Measurements from ENCODE around the gene HIGD1A. TPM values are rescaled to one million over a fixed set of nuclear protein-coding genes. Genes with fewer than 3 reads are reported as not detected.

HIGD1A gene
- polyA plus RNA-seq (2013, experiment 1 of 4) = 116 TPM
- polyA plus RNA-seq (2013, experiment 2 of 4) = 125 TPM
- polyA plus RNA-seq (2013, experiment 3 of 4) = 102 TPM
- 110 TPM for polyA plus RNA-seq (2013, experiment 4 of 4)

DNA sequence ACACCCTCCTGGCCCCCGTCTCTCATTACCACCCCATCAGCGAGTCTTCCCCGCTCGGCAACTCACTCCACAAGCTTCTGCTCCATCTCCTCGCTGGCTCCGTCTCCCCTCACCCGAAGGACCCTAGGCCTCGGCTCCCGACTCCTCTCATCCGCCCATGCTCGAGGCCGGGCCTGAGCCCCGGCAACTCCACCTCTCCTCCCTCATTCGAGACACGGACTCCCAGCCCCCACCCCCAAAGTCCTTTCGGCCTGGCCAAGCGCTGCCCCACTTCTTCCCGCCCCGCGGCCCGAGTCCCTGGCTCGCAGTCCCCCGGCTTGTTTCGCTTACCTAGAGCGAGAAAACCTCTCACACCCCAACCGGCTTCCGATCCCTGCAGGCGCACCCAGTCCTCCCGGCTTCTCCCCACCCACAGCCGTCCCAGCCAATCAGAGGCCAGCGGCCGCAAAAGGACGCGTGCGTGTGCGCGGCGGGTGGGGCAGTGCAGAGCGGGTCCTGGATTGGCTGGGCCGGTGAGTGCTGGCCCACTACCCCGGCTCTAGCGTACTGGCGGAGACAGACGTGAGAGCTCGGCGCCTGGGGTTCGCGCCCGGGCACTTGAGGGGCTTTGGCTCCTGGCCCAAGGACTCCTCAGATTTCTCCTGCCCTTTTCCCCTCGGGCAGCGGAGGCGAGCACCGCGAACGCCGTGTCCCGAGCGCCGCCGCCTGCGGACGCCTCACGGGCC, at the start of gene HIGD1A:
HIGD1A (minus strand) TSS at position 385 of the 725 bp plus-strand sequence. CDS start 10,237 bp downstream, outside the sequence.
- Histone ChIP-seq H3K36me3 (ENCODE audit: control insufficient read depth, insufficient read depth, low read length) (no peaks in the 10 kb centered on the region), H3K27me3 (ENCODE audit: control insufficient read depth, insufficient read depth, low read length, poor library complexity, severe bottlenecking) (peaks cover 25% of the 10 kb centered on the region), H3K9me3 (ENCODE audit: control insufficient read depth, low read length) (no peaks in the 10 kb centered on the region), H3K4me3 (ENCODE audit: insufficient read depth, low read depth, low read length) (peak within 1 kb of the TSS; percentile 84), H3K4me1 (ENCODE audit: control insufficient read depth, insufficient read depth, low read length) (peaks cover 4% of the 10 kb centered on the region), H3K27ac (ENCODE audit: insufficient read depth, low read depth, low read length, poor library complexity, severe bottlenecking) (peak within 1 kb of the TSS; percentile 83)
- 0% methylated on average over 63 of the region's 63 CpGs for WGBS, 2 experiments

DNA sequence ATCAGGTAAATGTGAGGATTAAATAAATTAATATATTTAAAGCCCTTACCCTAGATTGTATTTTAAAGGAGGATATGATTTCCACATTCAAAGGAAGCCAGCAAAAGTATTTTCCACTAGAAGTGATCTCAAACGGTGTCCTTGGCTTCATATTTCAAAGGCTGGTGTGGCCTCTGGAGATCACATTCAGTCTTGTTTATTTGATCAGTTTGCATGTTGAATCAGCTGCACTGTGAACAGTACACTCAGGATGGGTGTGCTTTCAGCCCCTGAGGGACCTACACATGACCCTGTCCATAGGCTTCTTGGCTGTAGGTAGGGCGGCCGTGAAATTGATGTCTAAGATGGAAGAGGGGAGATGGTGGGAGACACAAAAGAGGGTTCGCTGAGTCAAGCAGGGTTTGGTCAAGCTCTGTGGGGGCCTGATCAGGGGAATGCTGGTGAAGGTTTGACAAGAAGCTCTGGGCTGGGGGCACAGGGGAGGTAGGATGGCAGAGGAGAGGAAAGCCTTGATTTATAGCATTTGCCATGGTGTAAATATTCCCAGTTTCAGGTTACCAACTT, 49.5 kb upstream of the HIGD1A start:
- Histone ChIP-seq H3K9me3 (ENCODE audit: control insufficient read depth, low read length) (no peaks in the 10 kb centered on the region), H3K27ac (ENCODE audit: insufficient read depth, low read depth, low read length, poor library complexity, severe bottlenecking) (no peak overlapping the region), H3K36me3 (ENCODE audit: control insufficient read depth, insufficient read depth, low read length) (no peaks in the 10 kb centered on the region), H3K4me3 (ENCODE audit: insufficient read depth, low read depth, low read length) (no peak overlapping the region), H3K27me3 (ENCODE audit: control insufficient read depth, insufficient read depth, low read length, poor library complexity, severe bottlenecking) (no peaks in the 10 kb centered on the region), H3K4me1 (ENCODE audit: control insufficient read depth, insufficient read depth, low read length) (peaks cover 3% of the 10 kb centered on the region)
- 87 to 89% methylated on average over 4 of the region's 4 CpGs for WGBS, 2 experiments

DNA sequence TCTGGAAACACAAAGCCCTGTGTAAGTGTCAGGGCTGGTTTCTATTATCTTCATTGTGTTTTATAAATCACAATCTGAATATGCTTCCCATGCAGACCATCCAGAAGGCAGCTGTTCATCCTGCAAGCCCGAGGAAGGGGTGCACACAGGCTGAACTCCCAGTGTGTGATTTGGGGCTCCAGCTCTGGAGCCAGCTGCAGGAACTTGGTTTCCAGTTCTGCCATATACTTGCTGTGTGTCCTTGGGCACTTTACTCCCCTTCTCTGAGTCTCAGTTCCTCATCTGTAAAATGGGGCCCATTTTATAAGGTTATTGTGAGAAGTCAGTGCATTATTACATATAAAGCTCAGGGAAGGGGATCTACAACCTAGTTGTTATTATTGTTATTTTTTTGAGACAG, 48.8 kb upstream of the HIGD1A start:
- Histone ChIP-seq H3K27ac (ENCODE audit: insufficient read depth, low read depth, low read length, poor library complexity, severe bottlenecking) (no peak overlapping the region), H3K36me3 (ENCODE audit: control insufficient read depth, insufficient read depth, low read length) (no peaks in the 10 kb centered on the region), H3K4me1 (ENCODE audit: control insufficient read depth, insufficient read depth, low read length) (peaks cover 3% of the 10 kb centered on the region), H3K4me3 (ENCODE audit: insufficient read depth, low read depth, low read length) (no peak overlapping the region), H3K27me3 (ENCODE audit: control insufficient read depth, insufficient read depth, low read length, poor library complexity, severe bottlenecking) (no peaks in the 10 kb centered on the region), H3K9me3 (ENCODE audit: control insufficient read depth, low read length) (no peaks in the 10 kb centered on the region)
- 88 to 95% methylated on average over 1 of the region's 1 CpG for WGBS, 2 experiments

DNA sequence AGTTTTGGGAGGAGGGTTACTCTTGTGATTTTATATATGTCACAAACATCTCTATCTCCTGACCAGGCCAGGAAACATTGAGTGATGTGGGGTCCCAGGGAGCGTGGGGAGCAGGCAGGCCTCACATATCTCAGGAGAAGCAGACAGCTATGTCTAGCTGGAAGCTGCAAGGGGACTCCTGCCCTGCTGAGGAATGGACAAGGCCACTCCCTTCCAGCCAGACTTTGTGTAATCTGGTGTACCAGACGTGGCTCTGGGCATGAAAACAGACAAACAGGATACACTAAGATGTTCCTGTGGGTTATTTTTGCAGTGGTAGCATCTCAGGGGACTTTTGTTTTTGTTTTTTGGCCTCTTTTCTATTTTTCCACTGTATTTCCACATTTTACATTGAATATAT, 48.2 kb upstream of the HIGD1A start:
- Histone ChIP-seq H3K9me3 (ENCODE audit: control insufficient read depth, low read length) (no peaks in the 10 kb centered on the region), H3K4me3 (ENCODE audit: insufficient read depth, low read depth, low read length) (no peak overlapping the region), H3K27me3 (ENCODE audit: control insufficient read depth, insufficient read depth, low read length, poor library complexity, severe bottlenecking) (no peaks in the 10 kb centered on the region), H3K27ac (ENCODE audit: insufficient read depth, low read depth, low read length, poor library complexity, severe bottlenecking) (no peak overlapping the region), H3K36me3 (ENCODE audit: control insufficient read depth, insufficient read depth, low read length) (no peaks in the 10 kb centered on the region), H3K4me1 (ENCODE audit: control insufficient read depth, insufficient read depth, low read length) (peaks cover 3% of the 10 kb centered on the region)
- WGBS, 2 experiments = 88% methylated on average over 2 of the region's 2 CpGs

DNA sequence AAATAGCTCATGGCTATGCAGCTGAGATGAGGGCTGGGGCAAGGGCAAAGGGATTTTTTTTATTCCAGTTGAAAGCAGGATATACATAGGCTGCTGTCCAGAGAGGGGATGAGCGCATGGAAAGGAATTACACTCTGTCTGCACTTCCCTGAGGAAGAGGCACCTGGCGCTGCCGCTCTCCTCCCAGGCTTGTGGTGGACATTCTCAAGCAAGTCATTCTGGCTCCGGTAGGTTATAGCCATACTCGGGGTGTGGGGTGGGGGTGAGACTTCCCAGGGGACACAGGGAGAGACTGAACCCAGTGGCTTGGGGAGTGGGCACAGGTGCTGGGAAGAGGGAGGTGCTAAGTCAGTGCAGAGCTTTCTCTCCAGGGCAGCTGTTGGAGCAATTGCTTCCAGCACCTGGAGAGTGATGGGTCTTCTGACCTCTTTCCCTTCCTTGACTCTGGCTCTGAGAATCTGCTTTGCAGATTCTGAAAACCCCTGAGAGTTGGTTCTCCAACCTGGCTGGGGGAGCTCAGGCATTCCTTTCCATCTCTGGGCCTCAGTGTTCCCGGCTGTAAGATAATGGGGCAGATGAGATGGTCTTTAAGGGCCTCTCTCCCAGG, 47.0 kb upstream of the HIGD1A start:
- Histone ChIP-seq H3K27me3 (ENCODE audit: control insufficient read depth, insufficient read depth, low read length, poor library complexity, severe bottlenecking) (no peaks in the 10 kb centered on the region), H3K36me3 (ENCODE audit: control insufficient read depth, insufficient read depth, low read length) (no peaks in the 10 kb centered on the region), H3K4me3 (ENCODE audit: insufficient read depth, low read depth, low read length) (no peak overlapping the region), H3K4me1 (ENCODE audit: control insufficient read depth, insufficient read depth, low read length) (peaks cover 3% of the 10 kb centered on the region), H3K9me3 (ENCODE audit: control insufficient read depth, low read length) (no peaks in the 10 kb centered on the region), H3K27ac (ENCODE audit: insufficient read depth, low read depth, low read length, poor library complexity, severe bottlenecking) (no peak overlapping the region)
- 88 to 91% methylated on average over 6 of the region's 6 CpGs for WGBS, 2 experiments

DNA sequence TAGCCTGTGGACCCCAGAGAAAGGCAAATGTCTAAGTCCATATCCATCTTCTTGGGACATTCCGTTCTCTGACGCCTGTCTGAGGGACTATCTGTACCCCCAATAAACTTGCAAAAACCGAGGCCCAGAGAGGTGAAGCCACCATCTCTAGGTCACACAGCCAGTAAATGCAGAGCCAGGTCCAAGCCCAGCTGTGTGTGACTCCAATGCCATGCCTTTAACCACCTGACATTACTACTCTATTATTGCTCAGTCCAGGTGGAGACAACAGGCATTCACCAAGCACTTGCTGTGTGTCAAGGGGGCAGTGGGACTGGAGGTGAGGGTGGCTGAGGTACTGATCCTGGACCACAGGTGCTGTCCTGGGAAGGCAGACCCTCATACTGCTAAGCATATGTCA, 46.0 kb upstream of the HIGD1A start:
- 91 to 96% methylated on average over 3 of the region's 3 CpGs for WGBS, 2 experiments
- Histone ChIP-seq H3K27ac (ENCODE audit: insufficient read depth, low read depth, low read length, poor library complexity, severe bottlenecking) (no peak overlapping the region), H3K36me3 (ENCODE audit: control insufficient read depth, insufficient read depth, low read length) (no peaks in the 10 kb centered on the region), H3K9me3 (ENCODE audit: control insufficient read depth, low read length) (no peaks in the 10 kb centered on the region), H3K27me3 (ENCODE audit: control insufficient read depth, insufficient read depth, low read length, poor library complexity, severe bottlenecking) (no peaks in the 10 kb centered on the region), H3K4me1 (ENCODE audit: control insufficient read depth, insufficient read depth, low read length) (peaks cover 3% of the 10 kb centered on the region), H3K4me3 (ENCODE audit: insufficient read depth, low read depth, low read length) (no peak overlapping the region)

DNA sequence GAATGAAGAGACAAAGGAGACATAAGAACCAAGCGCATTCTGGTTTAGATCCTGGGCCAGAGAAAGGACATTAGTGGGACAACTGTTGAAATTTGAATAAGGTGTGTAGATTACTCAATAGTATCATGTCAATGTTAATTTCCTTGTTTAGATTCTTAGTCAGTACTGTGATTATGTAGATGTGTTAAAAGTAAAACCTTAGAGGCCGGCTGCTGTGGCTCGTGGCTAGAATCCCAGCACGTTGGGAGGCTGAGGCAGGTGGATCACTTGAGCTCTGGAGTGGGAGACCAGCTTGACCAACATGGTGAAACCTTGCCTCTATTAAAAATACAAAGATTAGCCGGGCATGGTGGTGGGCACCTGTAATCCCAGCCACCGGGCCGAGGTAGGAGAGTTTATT, 44.7 kb upstream of the HIGD1A start:
- H3K36me3 ChIP-seq (ENCODE audit: control insufficient read depth, insufficient read depth, low read length) = no peaks in the 10 kb centered on the region
- H3K4me1 ChIP-seq (ENCODE audit: control insufficient read depth, insufficient read depth, low read length) = peaks cover 8% of the 10 kb centered on the region
- 91 to 94% methylated on average over 7 of the region's 7 CpGs for WGBS, 2 experiments
- H3K27ac ChIP-seq (ENCODE audit: insufficient read depth, low read depth, low read length, poor library complexity, severe bottlenecking) = no peak overlapping the region
- no peaks in the 10 kb centered on the region for H3K27me3 ChIP-seq (ENCODE audit: control insufficient read depth, insufficient read depth, low read length, poor library complexity, severe bottlenecking)
- H3K9me3 ChIP-seq (ENCODE audit: control insufficient read depth, low read length) = no peaks in the 10 kb centered on the region
- H3K4me3 ChIP-seq (ENCODE audit: insufficient read depth, low read depth, low read length) = no peak overlapping the region

DNA sequence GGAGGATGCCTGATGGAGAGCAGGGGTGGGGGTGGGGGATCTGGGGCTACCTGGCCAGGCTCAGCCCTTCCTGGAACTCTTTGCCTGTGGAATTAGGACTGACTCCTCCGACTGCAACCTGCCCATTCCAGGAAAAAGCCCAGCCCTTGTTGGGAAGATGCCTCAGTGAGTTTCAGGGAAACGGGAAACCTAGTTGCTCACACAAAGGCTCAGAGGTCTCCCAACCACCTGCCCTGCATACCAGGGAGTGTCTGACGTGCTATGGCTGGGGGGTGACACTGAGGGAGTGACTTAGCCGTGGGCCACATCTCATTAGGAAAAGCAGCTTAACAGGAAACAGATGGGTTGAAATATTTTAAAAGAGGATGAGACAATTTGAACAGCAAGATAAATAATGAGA, 43.4 kb upstream of the HIGD1A start:
- 75 to 76% methylated on average over 4 of the region's 4 CpGs for WGBS, 2 experiments
- H3K27ac ChIP-seq (ENCODE audit: insufficient read depth, low read depth, low read length, poor library complexity, severe bottlenecking) = no peak overlapping the region
- H3K36me3 ChIP-seq (ENCODE audit: control insufficient read depth, insufficient read depth, low read length) = no peaks in the 10 kb centered on the region
- H3K4me3 ChIP-seq (ENCODE audit: insufficient read depth, low read depth, low read length) = no peak overlapping the region
- H3K4me1 ChIP-seq (ENCODE audit: control insufficient read depth, insufficient read depth, low read length) = peaks cover 6% of the 10 kb centered on the region
- no peaks in the 10 kb centered on the region for H3K27me3 ChIP-seq (ENCODE audit: control insufficient read depth, insufficient read depth, low read length, poor library complexity, severe bottlenecking)
- H3K9me3 ChIP-seq (ENCODE audit: control insufficient read depth, low read length) = no peaks in the 10 kb centered on the region

DNA sequence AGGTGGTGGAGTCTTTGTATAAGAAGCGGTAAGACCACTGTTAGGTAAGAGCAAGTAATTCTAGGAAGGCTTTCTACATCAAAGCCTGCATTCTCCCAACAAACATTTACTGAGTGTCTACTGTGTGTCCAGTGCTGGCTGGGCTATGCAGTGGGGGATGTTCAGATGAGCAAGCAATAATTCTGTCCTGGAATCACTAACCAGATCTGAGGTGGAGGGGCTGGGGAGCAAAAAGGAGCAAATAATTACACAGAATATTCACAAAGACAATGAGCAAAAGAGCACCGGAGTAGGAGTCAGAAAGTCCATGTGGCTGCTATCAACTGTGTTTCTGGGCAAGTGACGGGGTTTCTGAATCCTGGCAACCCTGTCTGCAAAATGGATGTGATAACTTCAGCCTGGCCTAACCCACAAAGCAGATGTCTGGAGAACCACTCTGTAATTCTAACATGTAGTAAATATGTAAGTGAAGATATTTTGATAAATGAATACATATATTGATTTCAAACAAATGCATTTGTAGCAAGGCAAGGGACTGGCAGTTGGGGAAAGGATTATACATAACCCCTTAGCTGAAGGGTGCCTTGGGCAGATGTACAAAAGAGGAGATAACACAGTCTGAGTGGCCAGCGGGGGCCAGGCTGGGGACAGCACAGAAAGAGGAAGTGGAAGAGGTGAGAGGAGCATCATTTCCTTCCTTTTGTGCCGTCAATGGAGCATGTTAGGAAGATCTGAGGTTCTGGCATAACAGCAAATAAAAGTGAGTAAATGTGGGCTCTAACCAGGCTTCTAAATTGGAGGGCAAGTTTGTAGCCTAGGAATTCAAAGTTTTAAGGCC, 42.6 kb upstream of the HIGD1A start:
- Histone ChIP-seq H3K27me3 (ENCODE audit: control insufficient read depth, insufficient read depth, low read length, poor library complexity, severe bottlenecking) (no peaks in the 10 kb centered on the region), H3K9me3 (ENCODE audit: control insufficient read depth, low read length) (no peaks in the 10 kb centered on the region), H3K27ac (ENCODE audit: insufficient read depth, low read depth, low read length, poor library complexity, severe bottlenecking) (no peak overlapping the region), H3K4me3 (ENCODE audit: insufficient read depth, low read depth, low read length) (no peak overlapping the region), H3K36me3 (ENCODE audit: control insufficient read depth, insufficient read depth, low read length) (no peaks in the 10 kb centered on the region), H3K4me1 (ENCODE audit: control insufficient read depth, insufficient read depth, low read length) (peaks cover 6% of the 10 kb centered on the region)
- WGBS, 2 experiments = 71 to 89% methylated on average over 4 to 5 of the region's 5 CpGs

DNA sequence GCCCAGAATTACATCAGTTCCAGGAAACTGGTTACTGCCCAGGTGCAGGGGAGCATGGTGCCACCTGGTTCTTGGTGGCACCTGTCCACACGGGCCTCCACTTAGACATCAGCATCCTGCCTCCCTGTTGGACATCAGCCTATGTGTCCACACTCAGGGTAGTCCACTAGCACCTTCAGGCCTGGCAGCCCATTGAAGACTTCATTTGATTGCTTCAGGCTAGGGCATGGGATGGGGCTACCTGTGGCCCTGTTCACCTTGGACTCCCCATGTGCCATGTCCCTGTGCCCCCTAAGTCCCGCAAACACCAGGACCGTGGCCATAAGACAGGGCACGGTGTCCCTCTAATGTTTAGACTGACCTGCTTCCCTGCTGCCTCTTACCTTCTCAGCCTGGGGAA, 40.5 kb upstream of the HIGD1A start:
- peaks cover 6% of the 10 kb centered on the region for H3K4me1 ChIP-seq (ENCODE audit: control insufficient read depth, insufficient read depth, low read length)
- 83 to 87% methylated on average over 4 of the region's 4 CpGs for WGBS, 2 experiments
- H3K4me3 ChIP-seq (ENCODE audit: insufficient read depth, low read depth, low read length) = no peak overlapping the region
- no peaks in the 10 kb centered on the region for H3K27me3 ChIP-seq (ENCODE audit: control insufficient read depth, insufficient read depth, low read length, poor library complexity, severe bottlenecking)
- no peaks in the 10 kb centered on the region for H3K36me3 ChIP-seq (ENCODE audit: control insufficient read depth, insufficient read depth, low read length)
- H3K27ac ChIP-seq (ENCODE audit: insufficient read depth, low read depth, low read length, poor library complexity, severe bottlenecking) = no peak overlapping the region
- no peaks in the 10 kb centered on the region for H3K9me3 ChIP-seq (ENCODE audit: control insufficient read depth, low read length)
